Activated T-helper 1 cell treated with Interleukin-2 at 50 U/mL for 16 hours (primary cell): ENCODE measurements around the gene SEC61B.

Experiments used
- DNase-seq: peaks from one replicate; pipeline ENCODE4 v3.0.0-alpha.2; 2020; ENCODE audit warnings: low read depth

The SEC61B gene

DNA sequence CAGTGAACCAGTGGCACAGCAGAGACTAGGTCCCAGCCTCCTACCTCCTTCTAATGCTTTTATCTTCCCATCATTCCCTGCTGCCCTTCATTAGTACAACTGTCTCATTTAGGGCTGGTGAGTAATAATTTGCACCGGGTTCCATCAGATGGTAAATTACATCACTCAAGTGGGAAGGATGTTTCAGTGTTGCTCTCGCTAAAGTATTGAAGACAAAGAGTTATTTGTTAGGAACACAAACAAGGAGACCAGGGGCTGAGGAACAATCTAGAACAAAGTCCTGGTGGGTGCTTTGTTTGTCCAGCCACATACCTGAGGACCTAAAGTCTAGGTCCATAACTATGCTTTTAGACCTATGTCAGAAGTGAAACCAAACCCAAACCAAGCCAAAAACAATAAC lies 52.4 kb downstream of the SEC61B start:
- DNase-seq, result no peak
